SIG-M5 treated with dmso at 0.1 percent for 504 hours (cell line): ENCODE measurements around the gene NEK7.
"Not testable (repeated sequence)": the region's sequence is repeated elsewhere in the genome, so short reads cannot be mapped to it uniquely, and the experiment has no call there.

ENCODE experiments used
- DNase-seq: peaks from one replicate; lab custom pipeline; 2025; ENCODE audit not compliant: unreplicated experiment; lab: John Stamatoyannopoulos, UW

The NEK7 gene

GRCh38 chr1:198201956-198202784 lies 45.4 kb downstream of the NEK7 start:
- DNase-seq, result no peak

DNA sequence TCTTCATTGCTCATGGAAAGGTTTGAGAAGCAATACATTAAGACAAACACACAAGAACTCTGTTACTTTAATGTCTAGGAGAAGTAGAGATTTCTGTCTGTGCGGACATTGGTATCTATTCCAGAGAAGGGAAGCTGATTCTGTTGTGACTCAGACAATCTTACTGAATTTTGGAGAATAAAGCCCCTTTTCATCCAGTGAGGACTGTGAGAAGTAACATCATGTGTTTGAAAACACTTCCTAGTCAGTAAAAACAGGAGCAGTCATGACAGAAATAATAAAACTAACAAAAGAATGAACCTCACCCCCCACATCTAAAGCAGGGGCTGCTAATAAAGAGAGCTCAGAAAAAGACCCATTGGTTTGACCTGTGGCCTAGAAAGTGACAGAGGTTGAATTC lies 46.6 kb downstream of the NEK7 start:
- no peak for DNase-seq

- DNase-seq, result no peak
Observed at GRCh38 chr1:198205016-198205684, 48.4 kb downstream of the NEK7 start.

GRCh38 chr1:198206292-198206691 lies 49.5 kb downstream of the NEK7 start:
- DNase-seq, result no peak

- no peak for DNase-seq
Observed at GRCh38 chr1:198211696-198212095, 54.9 kb downstream of the NEK7 start.

DNA sequence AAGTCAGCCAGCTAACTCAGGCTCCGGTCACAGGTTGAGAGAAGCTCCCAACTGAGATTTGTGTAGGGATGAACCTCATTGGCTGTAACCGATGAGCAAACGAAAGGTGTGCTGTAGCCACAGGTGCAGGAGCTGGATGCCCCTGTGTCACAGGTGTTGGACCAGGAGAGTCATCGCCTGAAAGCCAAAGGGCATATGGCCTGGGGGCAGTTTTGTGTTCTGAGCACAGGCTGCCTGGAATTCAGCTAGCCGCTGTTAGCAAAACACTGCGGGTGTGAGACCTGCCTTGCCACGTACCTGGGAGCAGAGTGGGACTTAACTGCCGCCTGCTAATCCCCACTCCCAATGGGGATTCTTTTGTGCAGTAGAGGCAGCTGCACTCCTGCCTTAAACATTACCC lies 55.3 kb downstream of the NEK7 start:
- no peak for DNase-seq

GRCh38 chr1:198212675-198213074 lies 55.9 kb downstream of the NEK7 start:
- DNase-seq, result peak; percentile 48

DNA sequence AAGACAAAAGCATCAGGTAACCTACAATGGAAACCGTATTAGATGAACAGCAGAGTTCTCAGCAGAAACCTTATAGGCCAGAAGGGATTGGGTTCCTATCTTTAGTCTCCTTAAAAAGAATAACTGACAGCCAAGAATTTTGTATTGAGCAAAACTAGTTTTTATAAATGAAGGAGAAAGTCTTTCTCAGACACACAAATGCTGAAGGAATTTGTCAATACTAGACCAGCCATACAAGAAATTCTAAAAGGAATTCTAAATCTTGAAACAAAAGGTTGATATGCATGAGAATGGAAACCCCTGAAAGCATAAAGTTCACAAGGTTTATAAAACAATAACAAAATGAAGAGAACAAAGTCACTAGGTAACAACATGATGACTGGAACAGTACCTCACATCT lies 58.1 kb downstream of the NEK7 start:
- no peak for DNase-seq

GRCh38 chr1:198220428-198220827 lies 63.6 kb downstream of the NEK7 start:
- DNase-seq, result no peak

DNA sequence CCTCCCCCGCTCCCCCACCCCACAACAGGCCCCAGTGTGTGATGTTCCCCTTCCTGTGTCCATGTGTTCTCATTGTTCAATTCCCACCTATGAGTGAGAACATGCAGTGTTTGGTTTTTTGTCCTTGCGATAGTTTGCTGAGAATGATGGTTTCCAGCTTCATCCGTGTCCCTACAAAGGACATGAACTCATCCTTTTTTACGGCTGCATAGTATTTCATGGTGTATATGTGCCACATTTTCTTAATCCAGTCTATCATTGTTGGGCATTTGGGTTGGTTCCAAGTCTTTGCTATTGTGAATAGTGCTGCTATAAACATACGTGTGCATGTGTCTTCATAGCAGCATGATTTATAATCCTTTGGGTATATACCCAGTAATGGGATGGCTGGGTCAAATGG lies 70.2 kb downstream of the NEK7 start:
- not testable (repeated sequence) for DNase-seq

- DNase-seq, result not testable (repeated sequence)
Observed at GRCh38 chr1:198227454-198227853, 70.7 kb downstream of the NEK7 start.

- peak; percentile 32 for DNase-seq
Observed at GRCh38 chr1:198228925-198229324, 72.1 kb downstream of the NEK7 start.

GRCh38 chr1:198231779-198232178 lies 75.0 kb downstream of the NEK7 start:
- DNase-seq, result no peak

DNA sequence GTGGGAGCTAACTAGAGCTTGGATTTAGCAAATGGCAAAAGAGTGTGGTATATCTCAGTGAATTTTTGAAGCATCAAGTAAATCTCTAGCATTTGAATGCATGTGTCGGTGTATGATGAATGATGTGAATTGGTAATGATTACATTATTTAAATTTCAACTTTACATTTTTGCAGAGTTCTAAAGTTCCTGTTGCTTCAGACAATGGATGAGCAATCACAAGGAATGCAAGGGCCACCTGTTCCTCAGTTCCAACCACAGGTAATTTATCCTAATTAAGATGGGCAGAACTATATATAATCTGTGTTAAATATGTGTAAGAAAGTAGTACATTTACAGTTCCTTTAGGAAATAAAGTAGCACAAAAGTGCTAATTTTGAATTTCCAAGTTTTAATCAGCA lies 75.6 kb downstream of the NEK7 start:
- no peak for DNase-seq

GRCh38 chr1:198232940-198233675 lies 76.3 kb downstream of the NEK7 start:
- DNase-seq, result no peak

GRCh38 chr1:198234520-198235251 lies 77.9 kb downstream of the NEK7 start:
- DNase-seq, result no peak

GRCh38 chr1:198238121-198238520 lies 81.3 kb downstream of the NEK7 start:
- DNase-seq, result peak; percentile 93

DNA sequence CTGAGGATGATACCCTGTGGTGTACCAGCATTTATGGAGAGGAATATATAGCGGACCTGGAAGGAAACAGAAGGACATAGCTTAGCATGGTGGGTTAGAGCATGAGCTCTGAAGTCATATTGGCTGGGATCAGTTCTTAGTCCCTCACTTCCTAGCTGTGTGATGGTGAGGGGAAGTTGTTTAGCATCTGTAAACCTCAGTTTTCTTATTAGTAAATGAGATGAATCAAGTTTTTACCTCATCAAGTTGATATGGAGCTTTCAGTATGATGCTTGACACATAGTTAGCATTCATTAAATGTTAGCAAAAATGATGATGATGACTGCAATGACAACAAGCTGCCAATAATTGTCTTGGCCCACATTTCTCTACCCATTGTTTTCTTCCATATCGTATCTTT lies 84.8 kb downstream of the NEK7 start:
- DNase-seq, result no peak

GRCh38 chr1:198244772-198245171 lies 88.0 kb downstream of the NEK7 start:
- no peak for DNase-seq

DNA sequence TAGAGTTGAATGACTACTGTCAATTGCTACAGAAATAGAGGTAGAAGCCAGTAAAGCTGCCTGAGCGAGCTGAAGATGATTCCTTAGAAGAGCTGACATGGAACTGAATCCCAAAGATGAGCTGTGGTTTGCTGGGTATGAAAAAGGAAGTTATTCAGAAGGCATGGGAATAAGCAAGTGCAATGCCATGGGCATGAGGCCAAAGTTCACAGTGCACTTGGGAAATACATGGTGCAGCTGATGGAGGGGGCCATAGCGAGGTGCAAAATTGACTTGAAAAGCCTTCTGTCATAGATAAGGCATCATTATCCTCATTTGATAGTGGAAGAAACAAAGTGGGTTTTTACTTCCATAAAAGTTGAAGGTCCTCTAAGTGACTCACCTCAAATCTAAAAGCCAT lies 88.6 kb downstream of the NEK7 start:
- DNase-seq, result no peak

DNA sequence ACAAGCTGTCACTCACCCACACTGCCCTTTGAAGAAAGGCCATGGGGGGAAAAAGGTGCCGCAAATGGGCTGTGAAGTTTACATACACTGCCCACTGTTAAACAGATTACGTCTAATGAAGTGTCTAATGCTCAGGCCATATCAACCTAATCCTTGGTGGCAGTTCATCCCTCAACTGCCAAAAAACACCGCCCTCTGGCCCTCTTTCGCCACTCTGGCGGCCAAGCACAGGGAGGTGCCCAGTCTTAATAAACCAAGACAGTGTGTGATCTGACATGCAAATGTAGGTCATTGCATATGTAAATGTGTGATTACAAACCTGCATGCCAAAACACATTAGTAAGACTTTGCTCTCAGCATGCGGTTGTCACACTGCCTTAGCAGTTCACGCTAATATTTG lies 89.5 kb downstream of the NEK7 start:
- no peak for DNase-seq
